Astrocyte (in vitro differentiated cells and primary cell): ENCODE measurements around the gene FBN1. TPM values are rescaled to one million over a fixed set of nuclear protein-coding genes. Genes with fewer than 3 reads are reported as not detected.

Experiments used
- DNase-seq: peaks from one replicate; pipeline ENCODE4 v3.0.0-alpha.2; 2010; ENCODE audit warnings: low read depth
- FAIRE-seq: peaks from 2 replicates; lab custom pipeline; 2011; peaks lifted over from hg19 to GRCh38; lab: Jason Lieb, UNC
- H2AFZ ChIP-seq: 2 replicates; pipeline ENCODE4 v1.6.0; 2012; ENCODE audit warnings: low read depth, low read length, inconsistent platforms
- H3K27ac ChIP-seq: 2 replicates; pipeline ENCODE4 v1.5.1; 2011; ENCODE audit warnings: low read depth, low read length, inconsistent platforms
- H3K27me3 ChIP-seq: 2 replicates; pipeline ENCODE4 v1.6.0; 2011; ENCODE audit warnings: low read length, inconsistent platforms; ENCODE audit not compliant: insufficient read depth
- H3K36me3 ChIP-seq: 2 replicates; pipeline ENCODE4 v1.5.1; 2011; ENCODE audit warnings: low read length, inconsistent platforms; ENCODE audit not compliant: insufficient read depth
- H3K4me1 ChIP-seq: 2 replicates; pipeline ENCODE4 v1.5.1; 2011; ENCODE audit warnings: low read length, inconsistent platforms; ENCODE audit not compliant: insufficient read depth
- H3K4me2 ChIP-seq: 2 replicates; pipeline ENCODE4 v1.6.0; 2012; ENCODE audit warnings: low read length, inconsistent platforms
- H3K4me3 ChIP-seq: 2 replicates; pipeline ENCODE4 v1.5.1; 2011; ENCODE audit warnings: low read depth, mild to moderate bottlenecking, low read length, inconsistent platforms; ENCODE audit not compliant: insufficient read depth
- H3K79me2 ChIP-seq: 2 replicates; pipeline ENCODE4 v1.6.0; 2012; ENCODE audit warnings: mild to moderate bottlenecking, low read length, inconsistent platforms; ENCODE audit not compliant: insufficient read depth
- H3K9ac ChIP-seq: 2 replicates; pipeline ENCODE4 v1.6.0; 2012; ENCODE audit warnings: mild to moderate bottlenecking, low read length, inconsistent platforms
- H3K9me3 ChIP-seq: 2 replicates; pipeline ENCODE4 v1.5.1; 2012; ENCODE audit warnings: low read depth, mild to moderate bottlenecking, low read length, inconsistent platforms; ENCODE audit not compliant: insufficient read depth
- H4K20me1 ChIP-seq: 2 replicates; pipeline ENCODE4 v1.6.0; 2012; ENCODE audit warnings: low read length, inconsistent platforms; ENCODE audit not compliant: insufficient read depth
- H3K27ac Mint-ChIP-seq: one replicate; pipeline ENCODE4 v1.8.0; 2021; ENCODE audit warnings: mild to moderate bottlenecking, mixed read lengths; ENCODE audit not compliant: unreplicated experiment
- H3K27me3 Mint-ChIP-seq: one replicate; pipeline ENCODE4 v1.8.0; 2021; ENCODE audit warnings: low read depth, mixed read lengths; ENCODE audit not compliant: unreplicated experiment
- H3K36me3 Mint-ChIP-seq: one replicate; pipeline ENCODE4 v1.8.0; 2021; ENCODE audit warnings: low read depth, mixed read lengths; ENCODE audit not compliant: unreplicated experiment
- H3K4me1 Mint-ChIP-seq: one replicate; pipeline ENCODE4 v1.8.0; 2021; ENCODE audit warnings: low read depth, mixed read lengths; ENCODE audit not compliant: unreplicated experiment
- H3K4me3 Mint-ChIP-seq: one replicate; pipeline ENCODE4 v1.8.0; 2021; ENCODE audit warnings: mild to moderate bottlenecking, moderate library complexity, mixed read lengths; ENCODE audit not compliant: unreplicated experiment
- H3K9me3 Mint-ChIP-seq: one replicate; pipeline ENCODE4 v1.8.0; 2021; ENCODE audit warnings: mild to moderate bottlenecking, mixed read lengths; ENCODE audit not compliant: unreplicated experiment
- EZH2 ChIP-seq: IDR thresholded peaks from 2 replicates; pipeline ENCODE4 v1.6.1; 2012; ENCODE audit warnings: mild to moderate bottlenecking, low read length, inconsistent platforms; ENCODE audit not compliant: insufficient read depth
- total RNA-seq: library from RNA; stranded (reverse); gene quantifications from 2 replicates; pipeline ENCODE4 v1.2.1, GENCODE V29; 2021
- TF ChIP-seq, protein P1 (sequence below): IDR thresholded peaks from 2 replicates; pipeline ENCODE4 v1.5.1; 2011; ENCODE audit warnings: low read depth, mild to moderate bottlenecking, inconsistent platforms, low read length, moderate library complexity; ENCODE audit not compliant: insufficient read depth

FBN1 gene
- total RNA-seq, 1 donor from 2014 or later: 210 TPM

DNA sequence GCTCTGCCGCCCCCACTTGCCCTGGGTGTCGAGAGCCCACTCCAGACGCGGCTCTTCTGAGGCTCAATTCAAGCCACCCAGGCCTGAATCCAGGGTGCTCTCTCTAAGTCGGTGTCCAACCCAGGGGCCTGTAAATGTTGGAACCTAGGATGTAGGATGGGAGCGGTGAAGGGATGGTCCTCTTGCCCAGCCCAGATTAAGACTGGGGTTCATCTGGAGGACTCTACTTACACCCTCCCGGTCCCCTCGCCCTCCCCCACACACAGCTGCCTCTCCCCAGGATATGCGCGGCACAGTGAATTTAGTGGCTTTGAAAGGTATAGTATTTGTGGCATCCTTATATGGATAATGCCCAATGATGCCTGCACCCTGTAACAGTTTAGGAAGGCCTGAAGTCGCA is 822 bp upstream of the FBN1 start:
- Histone ChIP-seq H3K36me3 (peaks cover 11% of the 10 kb centered on the region), H3K9ac (peak overlapping the region; percentile 100), H2AFZ (peak overlapping the region; percentile 87), H4K20me1 (peaks cover 33% of the 10 kb centered on the region), H3K4me1 (peaks cover 12% of the 10 kb centered on the region), H3K79me2 (peaks cover 53% of the 10 kb centered on the region), H3K4me2 (peak overlapping the region; percentile 84), H3K27ac (peak overlapping the region; percentile 92), H3K9me3 (no peaks in the 10 kb centered on the region), H3K4me3 (peak overlapping the region; percentile 95), H3K27me3 (no peaks in the 10 kb centered on the region)
- Mint-ChIP-seq H3K27me3 (no peaks in the 10 kb centered on the region), H3K4me3 (peak overlapping the region; percentile 95), H3K27ac (peak overlapping the region; percentile 58), H3K9me3 (no peaks in the 10 kb centered on the region), H3K36me3 (no peaks in the 10 kb centered on the region), H3K4me1 (peaks cover 13% of the 10 kb centered on the region)
- DNase-seq: no peak
- TF ChIP-seq, protein P1, sequence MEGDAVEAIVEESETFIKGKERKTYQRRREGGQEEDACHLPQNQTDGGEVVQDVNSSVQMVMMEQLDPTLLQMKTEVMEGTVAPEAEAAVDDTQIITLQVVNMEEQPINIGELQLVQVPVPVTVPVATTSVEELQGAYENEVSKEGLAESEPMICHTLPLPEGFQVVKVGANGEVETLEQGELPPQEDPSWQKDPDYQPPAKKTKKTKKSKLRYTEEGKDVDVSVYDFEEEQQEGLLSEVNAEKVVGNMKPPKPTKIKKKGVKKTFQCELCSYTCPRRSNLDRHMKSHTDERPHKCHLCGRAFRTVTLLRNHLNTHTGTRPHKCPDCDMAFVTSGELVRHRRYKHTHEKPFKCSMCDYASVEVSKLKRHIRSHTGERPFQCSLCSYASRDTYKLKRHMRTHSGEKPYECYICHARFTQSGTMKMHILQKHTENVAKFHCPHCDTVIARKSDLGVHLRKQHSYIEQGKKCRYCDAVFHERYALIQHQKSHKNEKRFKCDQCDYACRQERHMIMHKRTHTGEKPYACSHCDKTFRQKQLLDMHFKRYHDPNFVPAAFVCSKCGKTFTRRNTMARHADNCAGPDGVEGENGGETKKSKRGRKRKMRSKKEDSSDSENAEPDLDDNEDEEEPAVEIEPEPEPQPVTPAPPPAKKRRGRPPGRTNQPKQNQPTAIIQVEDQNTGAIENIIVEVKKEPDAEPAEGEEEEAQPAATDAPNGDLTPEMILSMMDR: no peak
- no peak for TF ChIP-seq EZH2
- no peak for FAIRE-seq

DNA sequence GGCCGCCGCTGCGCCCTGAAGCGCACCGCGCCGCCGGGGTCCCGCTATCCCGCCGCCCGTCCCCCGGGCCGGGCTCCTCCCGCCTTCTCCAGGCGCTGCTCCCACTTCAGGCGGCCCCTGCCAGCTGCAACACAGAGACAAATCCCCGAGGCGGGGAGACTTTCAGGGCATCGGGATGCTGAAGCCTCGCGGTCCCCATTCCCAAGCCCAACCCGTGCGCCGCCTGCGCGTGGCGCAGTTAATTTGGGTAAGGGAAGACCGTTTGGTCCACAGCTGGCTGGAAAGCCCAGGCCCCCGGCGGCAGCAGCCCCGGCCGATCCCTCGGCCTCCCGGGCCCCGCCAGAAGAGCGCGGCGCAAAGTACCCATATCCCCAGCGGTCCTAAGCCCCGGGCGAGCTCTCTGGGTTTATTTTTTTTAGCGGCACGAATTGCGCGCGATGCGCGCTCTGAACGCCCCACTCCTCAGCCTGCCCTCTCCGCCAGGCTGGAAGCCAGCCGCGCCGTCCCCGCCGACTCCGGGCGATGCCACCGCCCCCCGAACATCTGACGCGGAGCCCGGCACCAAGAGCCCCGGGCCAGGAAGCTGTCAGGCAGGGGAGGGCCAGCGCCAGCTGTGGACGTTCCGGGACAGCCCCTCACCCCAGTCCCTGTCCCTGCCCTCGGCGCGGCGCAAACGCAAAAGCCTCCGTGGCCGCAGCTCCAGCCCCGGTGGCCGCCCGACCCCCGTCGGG is 517 bp downstream of the FBN1 start:
- peak overlapping the region; percentile 95 for H3K4me3 Mint-ChIP-seq

DNA sequence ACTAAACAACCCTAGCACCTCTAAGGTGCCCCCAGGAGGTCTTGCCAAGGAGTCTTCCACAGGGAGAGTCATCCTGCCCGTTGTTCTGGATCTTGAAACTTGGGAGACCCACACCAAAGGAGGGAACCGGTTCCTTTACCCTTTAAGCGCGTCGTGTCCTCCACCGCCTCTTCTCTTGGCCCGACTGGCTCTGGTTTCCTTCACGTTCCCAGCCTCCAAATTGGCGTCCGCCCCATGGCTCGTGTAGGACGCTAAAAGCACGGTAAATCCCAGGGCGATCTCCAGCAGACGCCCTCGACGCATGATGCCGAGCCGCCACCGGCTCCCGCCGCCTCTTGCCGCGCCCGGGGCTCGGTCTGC is 1.1 kb downstream of the FBN1 start:
- peak overlapping the region; percentile 92 for H3K27ac ChIP-seq
- peaks cover 72% of the 10 kb centered on the region for H3K79me2 ChIP-seq
- no peaks in the 10 kb centered on the region for H3K27me3 Mint-ChIP-seq

More for the DNA sequence above, 517 bp downstream of the FBN1 start:
- H3K36me3 Mint-ChIP-seq: no peaks in the 10 kb centered on the region
- Histone ChIP-seq H3K79me2 (peaks cover 67% of the 10 kb centered on the region), H3K4me3 (peak overlapping the region; percentile 95), H4K20me1 (peaks cover 45% of the 10 kb centered on the region), H3K4me2 (peak overlapping the region; percentile 84), H3K4me1 (peaks cover 18% of the 10 kb centered on the region), H3K27ac (peak overlapping the region; percentile 92), H3K9me3 (no peaks in the 10 kb centered on the region), H3K9ac (peak overlapping the region; percentile 100), H3K27me3 (no peaks in the 10 kb centered on the region), H2AFZ (no peak overlapping the region), H3K36me3 (peaks cover 21% of the 10 kb centered on the region)
- FAIRE-seq: no peak
- no peaks in the 10 kb centered on the region for H3K27me3 Mint-ChIP-seq
- DNase-seq: peak; percentile 59
- TF ChIP-seq EZH2: no peak
- H3K4me1 Mint-ChIP-seq: peaks cover 16% of the 10 kb centered on the region
- no peaks in the 10 kb centered on the region for H3K9me3 Mint-ChIP-seq
- H3K27ac Mint-ChIP-seq: no peak overlapping the region

More for the DNA sequence above, 1.1 kb downstream of the FBN1 start:
- H3K9me3 Mint-ChIP-seq: no peaks in the 10 kb centered on the region
- no peaks in the 10 kb centered on the region for H3K36me3 Mint-ChIP-seq
- peaks cover 16% of the 10 kb centered on the region for H3K4me1 Mint-ChIP-seq
- peaks cover 45% of the 10 kb centered on the region for H4K20me1 ChIP-seq
- peak overlapping the region; percentile 67 for H3K27ac Mint-ChIP-seq
- peak overlapping the region; percentile 37 for H2AFZ ChIP-seq
- H3K27me3 ChIP-seq: no peaks in the 10 kb centered on the region
- H3K4me3 ChIP-seq: peak overlapping the region; percentile 95
- peak overlapping the region; percentile 95 for H3K4me3 Mint-ChIP-seq
- H3K4me2 ChIP-seq: peak overlapping the region; percentile 84
- no peak for TF ChIP-seq EZH2
- TF ChIP-seq, protein P1: no peak
- DNase-seq (no peak), FAIRE-seq (no peak)
- H3K9me3 ChIP-seq: no peaks in the 10 kb centered on the region
- H3K36me3 ChIP-seq: peaks cover 21% of the 10 kb centered on the region
- peak overlapping the region; percentile 100 for H3K9ac ChIP-seq
- peaks cover 18% of the 10 kb centered on the region for H3K4me1 ChIP-seq
